Mesenteric fat pad (tissue), 1 donor: ENCODE results near the gene AQP2. TPM values are rescaled to one million over a fixed set of nuclear protein-coding genes. Genes with fewer than 3 reads are reported as not detected.

Experiments used
- DNase-seq: peaks from one replicate; pipeline ENCODE4 v3.0.0-alpha.2; 2020; ENCODE audit warnings: low spot score
- total RNA-seq: library from RNA; stranded (reverse); fragmentation: NEBNext Ultra II Directional; extraction: Animal tissue kit (Norgen Biotek cat#: 25700); gene quantifications from one replicate; pipeline ENCODE4 v1.2.1, GENCODE V29; 2021
- donor health status: DM: yes; HTN: yes; CAD: no.

Gene AQP2
- total RNA-seq, 1 donor from 2014 or later: not detected

- peak; percentile 62 for DNase-seq
These were observed 30.2 kb upstream of the AQP2 start for GRCh38 chr12:49920241-49920914.

- DNase-seq: peak; percentile 6
These were observed 29.6 kb upstream of the AQP2 start for GRCh38 chr12:49920915-49921286.

GRCh38 chr12:49921299-49921698 is 29.2 kb upstream of the AQP2 start:
- no peak for DNase-seq

- peak; percentile 51 for DNase-seq
These were observed 28.6 kb upstream of the AQP2 start for GRCh38 chr12:49921936-49922335.

GRCh38 chr12:49922349-49923034 is 28.0 kb upstream of the AQP2 start:
- DNase-seq: peak; percentile 88

- DNase-seq: peak; percentile 85
These were observed 27.4 kb upstream of the AQP2 start for GRCh38 chr12:49923035-49923644.

GRCh38 chr12:49923880-49924556 is 26.5 kb upstream of the AQP2 start:
- peak; percentile 74 for DNase-seq

GRCh38 chr12:49924628-49925246 is 25.8 kb upstream of the AQP2 start:
- peak; percentile 71 for DNase-seq

GRCh38 chr12:49925433-49926204 is 24.9 kb upstream of the AQP2 start:
- peak; percentile 78 for DNase-seq

GRCh38 chr12:49928471-49928870 is 22.1 kb upstream of the AQP2 start:
- peak; percentile 72 for DNase-seq

- DNase-seq: peak; percentile 82
These were observed 21.0 kb upstream of the AQP2 start for GRCh38 chr12:49929581-49929980.

- no peak for DNase-seq
These were observed 19.8 kb upstream of the AQP2 start for GRCh38 chr12:49930515-49931288.

GRCh38 chr12:49932023-49932422 is 18.5 kb upstream of the AQP2 start:
- peak; percentile 83 for DNase-seq

GRCh38 chr12:49932533-49933130 is 17.9 kb upstream of the AQP2 start:
- DNase-seq: peak; percentile 45

- peak; percentile 49 for DNase-seq
These were observed 16.7 kb upstream of the AQP2 start for GRCh38 chr12:49933796-49934195.

- no peak for DNase-seq
These were observed 16.0 kb upstream of the AQP2 start for GRCh38 chr12:49934505-49934904.

- DNase-seq: no peak
These were observed 13.6 kb upstream of the AQP2 start for GRCh38 chr12:49936925-49937324.

GRCh38 chr12:49937639-49938300 is 12.8 kb upstream of the AQP2 start:
- peak; percentile 62 for DNase-seq

GRCh38 chr12:49939307-49939706 is 11.2 kb upstream of the AQP2 start:
- no peak for DNase-seq
